Fibroblast of lung (primary cell): Measurements from ENCODE around the gene MTX2.

ENCODE experiments used
- EZH2 ChIP-seq: IDR thresholded peaks from 2 replicates; pipeline ENCODE4 v1.5.1; 2012; ENCODE audit warnings: low read length, control low read depth, mild to moderate bottlenecking; ENCODE audit errors: missing control alignments
- TF ChIP-seq, protein P1 (sequence below), 2 donors: IDR thresholded peaks in 1 of 2; conservative IDR thresholded peaks in 1 of 2; 1 replicate in 1 of 2; 2 replicates in 1 of 2; pipeline ENCODE4 v1.5.1; 2011 to 2012; ENCODE audit warnings: low read length in 2 of 2, control low read depth in 1 of 2, inconsistent platforms in 1 of 2, low read depth in 1 of 2, mild to moderate bottlenecking in 1 of 2

DNA sequence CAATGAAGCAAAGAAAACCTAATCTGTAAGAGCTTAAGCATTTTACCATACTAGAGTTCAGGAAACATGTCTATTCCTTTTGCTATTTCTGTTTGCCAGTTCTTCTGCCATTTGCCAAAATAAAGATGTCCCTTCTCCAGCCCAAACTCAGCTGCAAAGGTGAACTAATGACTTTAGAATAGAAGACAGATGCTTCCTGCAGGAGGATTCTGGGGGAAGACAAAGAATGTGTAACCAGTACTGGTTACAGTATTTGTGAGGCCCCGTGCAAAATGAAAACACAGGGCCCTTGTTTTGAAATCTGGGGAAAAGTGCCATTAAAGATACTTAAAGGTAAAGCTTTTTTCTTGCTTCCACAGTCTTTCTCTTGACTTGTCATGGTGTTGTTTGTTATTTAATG lies 34.3 kb upstream of the MTX2 start:
- TF ChIP-seq, protein P1, sequence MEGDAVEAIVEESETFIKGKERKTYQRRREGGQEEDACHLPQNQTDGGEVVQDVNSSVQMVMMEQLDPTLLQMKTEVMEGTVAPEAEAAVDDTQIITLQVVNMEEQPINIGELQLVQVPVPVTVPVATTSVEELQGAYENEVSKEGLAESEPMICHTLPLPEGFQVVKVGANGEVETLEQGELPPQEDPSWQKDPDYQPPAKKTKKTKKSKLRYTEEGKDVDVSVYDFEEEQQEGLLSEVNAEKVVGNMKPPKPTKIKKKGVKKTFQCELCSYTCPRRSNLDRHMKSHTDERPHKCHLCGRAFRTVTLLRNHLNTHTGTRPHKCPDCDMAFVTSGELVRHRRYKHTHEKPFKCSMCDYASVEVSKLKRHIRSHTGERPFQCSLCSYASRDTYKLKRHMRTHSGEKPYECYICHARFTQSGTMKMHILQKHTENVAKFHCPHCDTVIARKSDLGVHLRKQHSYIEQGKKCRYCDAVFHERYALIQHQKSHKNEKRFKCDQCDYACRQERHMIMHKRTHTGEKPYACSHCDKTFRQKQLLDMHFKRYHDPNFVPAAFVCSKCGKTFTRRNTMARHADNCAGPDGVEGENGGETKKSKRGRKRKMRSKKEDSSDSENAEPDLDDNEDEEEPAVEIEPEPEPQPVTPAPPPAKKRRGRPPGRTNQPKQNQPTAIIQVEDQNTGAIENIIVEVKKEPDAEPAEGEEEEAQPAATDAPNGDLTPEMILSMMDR (conservative IDR thresholded peaks at IDR 0.05 in 1 of 2, IDR thresholded peaks at IDR 0.05 in 1 of 2; ENCODE audit: low read depth in 1 of 2, low read length in 2 of 2) = no peak
- no peak for TF ChIP-seq EZH2
